HepG2 (cell line): ENCODE measurements around the gene PRKAR1A. TPM values are rescaled to one million over a fixed set of nuclear protein-coding genes. Genes with fewer than 3 reads are reported as not detected.

Experiments used
- ATAC-seq: fragments of 200-7000 bp; cut with Tn5 transposase; 3 replicates; pipeline ENCODE4 v1.9.1; 2020; ENCODE audit warnings: mild to moderate bottlenecking, moderate library complexity
- BruUV-seq: library from RNA; stranded (reverse); fragments of 400-500 nt; replicated peaks from 2 replicates; lab custom pipeline; 2021; lab: Mats Ljungman, UMichigan
- CTCF ChIA-PET: fragments of 300-600 bp; formaldehyde crosslinking; extraction: SDS; loops from one replicate; lab custom pipeline; 2021; ENCODE audit warnings: low total read pairs, inconsistent platforms, low intra/inter-chr PET ratio; lab: Yijun Ruan, JAX
- POLR2A ChIA-PET: fragments of 350-600 bp; sonication (Branson Sonifier 250); formaldehyde crosslinking; loops from one replicate; lab custom pipeline; 2020; ENCODE audit warnings: antibody characterized with exemption, inconsistent platforms; lab: Yijun Ruan, JAX
- DNase-seq: peaks from one replicate; pipeline ENCODE4 v3.0.0-alpha.2; 2015; ENCODE audit warnings: low spot score
- FAIRE-seq: peaks from 3 replicates; lab custom pipeline; 2011; peaks lifted over from hg19 to GRCh38; lab: Jason Lieb, UNC
- H2AFZ ChIP-seq: one replicate; pipeline ENCODE4 v1.6.1; 2011; ENCODE audit warnings: low read length, inconsistent platforms
- H3K27ac ChIP-seq: fragments of 300-600 bp; 3 replicates; pipeline ENCODE4 v1.8.0; 2011; ENCODE audit warnings: mixed run types, mild to moderate bottlenecking, mixed read lengths, low read length, inconsistent platforms; ENCODE audit not compliant: insufficient read depth; ENCODE audit errors: extremely low read length
- H3K27me3 ChIP-seq, 2 experiments: fragments of 200-600 bp in 1 of 2; 2 replicates in 1 of 2; 3 replicates in 1 of 2; pipeline versions ENCODE4 v1.6.0 to v1.8.0; 2011; ENCODE audit warnings: low read length in 2 of 2, mild to moderate bottlenecking in 2 of 2, moderate library complexity in 2 of 2, inconsistent platforms in 1 of 2; ENCODE audit not compliant: insufficient read depth in 2 of 2, control insufficient read depth in 1 of 2
- H3K36me3 ChIP-seq, 2 experiments: fragments of 200-600 bp in 1 of 2; replicated peaks in 1 of 2; 2 replicates in 1 of 2; 3 replicates in 1 of 2; pipeline versions ENCODE4 v1.5.1 to v1.8.0; 2011; ENCODE audit warnings: low read length in 2 of 2, inconsistent platforms in 1 of 2; ENCODE audit not compliant: insufficient read depth in 2 of 2, control insufficient read depth in 1 of 2
- H3K4me1 ChIP-seq: 2 replicates; pipeline ENCODE4 v1.5.1; 2012; ENCODE audit warnings: low read length, inconsistent platforms; ENCODE audit not compliant: insufficient read depth
- H3K4me2 ChIP-seq: 2 replicates; pipeline ENCODE4 v1.6.0; 2011; ENCODE audit warnings: low read depth, low read length, inconsistent platforms
- H3K4me3 ChIP-seq, 3 experiments: fragments of 200-600 bp in 1 of 3; sonication (generic), shearing (Covaris generic) in 1 of 3; replicated peaks in 1 of 3; 2 replicates each; pipeline ENCODE4 v1.5.1; 2011 to 2016; ENCODE audit warnings: low read length in 3 of 3, inconsistent platforms in 2 of 3, low read depth in 2 of 3, mild to moderate bottlenecking in 2 of 3, control low read depth in 1 of 3, mixed read lengths in 1 of 3; ENCODE audit not compliant: insufficient read depth in 1 of 3
- H3K79me2 ChIP-seq: one replicate; pipeline ENCODE4 v1.6.1; 2011; ENCODE audit warnings: low read length, inconsistent platforms; ENCODE audit not compliant: insufficient read depth
- H3K9ac ChIP-seq: 2 replicates; pipeline ENCODE4 v1.6.0; 2011; ENCODE audit warnings: mild to moderate bottlenecking, low read depth, low read length, inconsistent platforms; ENCODE audit not compliant: insufficient read depth
- H3K9me3 ChIP-seq: 2 replicates; pipeline ENCODE4 v1.5.1; 2012; ENCODE audit warnings: mild to moderate bottlenecking, low read length
- H4K20me1 ChIP-seq: 2 replicates; pipeline ENCODE4 v1.6.0; 2011; ENCODE audit warnings: inconsistent platforms, mild to moderate bottlenecking, low read length, moderate library complexity; ENCODE audit not compliant: insufficient read depth
- CENPT ChIP-seq: sonication (generic); formaldehyde crosslinking; IDR thresholded peaks from 2 replicates; pipeline ENCODE4 v1.8.0; 2022; ENCODE audit warnings: low read depth, mild to moderate bottlenecking, moderate library complexity, missing genetic modification reagents
- CHD4 ChIP-seq: fragments of 200-600 bp; sonication (generic); IDR thresholded peaks from 2 replicates; pipeline ENCODE4 v1.7.0; 2017; ENCODE audit warnings: mild to moderate bottlenecking, low read length, borderline replicate concordance
- ERF ChIP-seq: IDR thresholded peaks from 2 replicates; pipeline ENCODE4 v1.6.1; 2018; ENCODE audit warnings: missing biosample characterization, missing genetic modification reagents
- GFI1 ChIP-seq: sonication (generic); formaldehyde crosslinking; IDR thresholded peaks from 2 replicates; pipeline ENCODE4 v1.5.0; 2020; ENCODE audit warnings: missing genetic modification reagents, mild to moderate bottlenecking, borderline replicate concordance
- HMG20A ChIP-seq: IDR thresholded peaks from 2 replicates; pipeline ENCODE4 v1.6.1; 2016; ENCODE audit warnings: borderline replicate concordance
- HOXA3 ChIP-seq: sonication (generic); formaldehyde crosslinking; IDR thresholded peaks from 2 replicates; pipeline ENCODE4 v1.5.0; 2020; ENCODE audit warnings: missing genetic modification reagents
- PHF21A ChIP-seq: sonication (generic); formaldehyde crosslinking; IDR thresholded peaks from 2 replicates; pipeline ENCODE4 v1.5.0; 2020; ENCODE audit warnings: mild to moderate bottlenecking, missing genetic modification reagents
- SMARCE1 ChIP-seq: fragments of 450-650 bp; IDR thresholded peaks from 2 replicates; pipeline ENCODE4 v1.6.1; 2017; ENCODE audit warnings: borderline replicate concordance
- SMC3 ChIP-seq: IDR thresholded peaks from 2 replicates; pipeline ENCODE4 v1.6.1; 2011; ENCODE audit warnings: low read length, improper control_type of control experiment
- SNRNP70 ChIP-seq: fragments of 200-400 bp; formaldehyde crosslinking; IDR thresholded peaks from 2 replicates; pipeline ENCODE4 v1.6.1; 2017; ENCODE audit warnings: mild to moderate bottlenecking, low read depth, low read length, moderate library complexity
- ZBTB20 ChIP-seq: sonication (generic); formaldehyde crosslinking; IDR thresholded peaks from 2 replicates; pipeline ENCODE4 v1.8.1; 2023; ENCODE audit warnings: missing genetic modification reagents, low read depth, mild to moderate bottlenecking, borderline replicate concordance
- ZMYM3 ChIP-seq: sonication (generic); formaldehyde crosslinking; IDR thresholded peaks from 2 replicates; pipeline ENCODE4 v1.5.1; 2020; ENCODE audit warnings: mild to moderate bottlenecking, missing genetic modification reagents
- ZNF121 ChIP-seq: sonication (generic); formaldehyde crosslinking; IDR thresholded peaks from 2 replicates; pipeline ENCODE4 v1.5.0; 2020; ENCODE audit warnings: mild to moderate bottlenecking, missing genetic modification reagents
- ZNF343 ChIP-seq: sonication (generic); formaldehyde crosslinking; IDR thresholded peaks from 2 replicates; pipeline ENCODE4 v1.4.0; 2020; ENCODE audit warnings: mild to moderate bottlenecking, missing genetic modification reagents
- ZNF446 ChIP-seq: sonication (generic); formaldehyde crosslinking; IDR thresholded peaks from 2 replicates; pipeline ENCODE4 v1.5.0; 2020; ENCODE audit warnings: mild to moderate bottlenecking, missing genetic modification reagents
- ZNF605 ChIP-seq: sonication (generic); formaldehyde crosslinking; IDR thresholded peaks from 2 replicates; pipeline ENCODE4 v1.8.0; 2022; ENCODE audit warnings: mild to moderate bottlenecking, missing genetic modification reagents
- ZNF619 ChIP-seq: sonication (generic); formaldehyde crosslinking; IDR thresholded peaks from 2 replicates; pipeline ENCODE4 v1.4.0; 2020; ENCODE audit warnings: mild to moderate bottlenecking, missing genetic modification reagents
- WGBS: methylation state at CpG from one replicate; pipeline ENCODE4 v1.1.6; 2017; ENCODE audit warnings: low lambda C conversion rate; 5-methylcytosine and 5-hydroxymethylcytosine counted together
- in situ Hi-C: cut with HindIII; loops from 2 replicates; pipeline ENCODE4 v1.10.0; 2017; ENCODE audit warnings: low pct_unique_long_range_greater_than_20kb; ENCODE audit not compliant: extremely low pct_ligation_motif_present
- intact Hi-C: fragments of 100-400 bp; cut with micrococcal nuclease; formaldehyde crosslinking; loops from one replicate; pipeline ENCODE4 v1.10.0; 2022; ENCODE audit not compliant: unreplicated experiment
- polyA plus RNA-seq, 8 experiments: library from polyadenylated mRNA; depleted of rRNA in 3 of 8; stranded (reverse) in 7 of 8; unstranded in 1 of 8; fragments of >200 nt; fragmentation: Illumina TruSeq in 4 of 8; extraction: Trizol in 4 of 8; gene quantifications; 2 replicates each; pipeline versions ENCODE4 v1.2.1 to v1.2.3, GENCODE V29; 2011 to 2016; ENCODE audit warnings: low read depth in 4 of 8, missing spikeins in 1 of 8, mixed read lengths in 1 of 8; ENCODE audit not compliant: insufficient read depth in 1 of 8
- total RNA-seq, 5 experiments: library from RNA; depleted of rRNA; stranded (reverse); fragments of >200 nt; fragmentation: Illumina TruSeq; extraction: Trizol; gene quantifications; 2 replicates each; pipeline ENCODE4 v1.2.3, GENCODE V29; 2016; ENCODE audit warnings: low read depth in 1 of 5
- TF ChIP-seq, protein P1 (sequence below): sonication (generic); formaldehyde crosslinking; IDR thresholded peaks from 2 replicates; pipeline ENCODE4 v1.5.0; 2020; ENCODE audit warnings: mild to moderate bottlenecking, missing genetic modification reagents
- TF ChIP-seq, protein P2 (sequence below): sonication (generic); formaldehyde crosslinking; IDR thresholded peaks from 2 replicates; pipeline ENCODE4 v1.5.0; 2020; ENCODE audit warnings: mild to moderate bottlenecking, missing genetic modification reagents, moderate library complexity
- TF ChIP-seq, protein P3 (sequence below): sonication (generic); formaldehyde crosslinking; IDR thresholded peaks from 2 replicates; pipeline ENCODE4 v1.5.1; 2020; ENCODE audit warnings: missing genetic modification reagents, mild to moderate bottlenecking, borderline replicate concordance

Gene PRKAR1A
- total and polyA plus RNA-seq, 2 of the 13 experiments (the other 11 are each of a cell fraction or from before 2014, with no cell fraction given), result 265 to 266 TPM

DNA sequence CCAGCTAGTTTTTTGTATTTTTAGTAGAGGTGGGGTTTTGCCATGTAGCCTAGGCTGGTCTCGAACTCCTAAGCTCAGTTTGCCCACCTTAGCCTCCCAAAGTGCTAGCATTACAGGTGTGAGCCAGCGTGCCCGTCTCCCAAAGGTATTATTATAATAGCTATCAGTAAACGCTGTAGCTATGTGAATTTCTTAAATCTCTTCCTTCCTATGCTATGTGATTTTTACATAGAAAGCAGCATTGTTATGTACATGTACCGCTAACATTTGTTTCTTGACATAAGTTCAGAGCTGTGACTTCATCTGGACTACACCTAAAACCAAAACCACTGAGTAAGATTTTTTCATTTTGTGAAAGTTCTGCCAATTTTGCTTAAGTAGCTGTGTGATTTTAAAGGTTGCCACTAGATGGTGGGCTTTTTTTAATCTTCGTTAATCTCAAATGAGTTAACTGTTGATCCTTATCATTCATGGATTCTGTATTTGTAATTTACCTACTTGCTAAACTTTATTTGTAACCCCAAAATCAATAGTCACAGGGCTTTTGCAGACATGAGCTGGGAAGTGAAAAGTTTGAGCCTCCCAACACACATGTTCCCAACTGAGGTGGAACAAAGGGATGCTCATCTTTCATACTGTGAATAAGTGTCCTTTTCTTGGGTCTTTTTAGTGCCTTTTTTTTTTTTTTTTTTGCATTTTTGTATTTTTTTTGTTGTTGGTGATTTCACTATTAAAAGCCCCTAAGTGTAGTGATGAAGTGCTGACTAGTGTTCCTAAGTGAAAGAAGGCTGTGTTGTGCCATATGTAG is 21.9 kb downstream of the PRKAR1A start:
- Histone ChIP-seq H3K27me3 (no peaks in the 10 kb centered on the region), H2AFZ (no peak overlapping the region), H3K4me3 (no peak overlapping the region), H3K27ac (no peak overlapping the region), H3K9ac (no peak overlapping the region), H3K9me3 (no peaks in the 10 kb centered on the region), H3K4me1 (peaks cover 18% of the 10 kb centered on the region), H4K20me1 (no peaks in the 10 kb centered on the region), H3K4me2 (no peak overlapping the region), H3K36me3 (peaks cover 20 to 57% of the 10 kb centered on the region in 2 experiments), H3K79me2 (no peaks in the 10 kb centered on the region)
- BruUV-seq, result no TSS peak
- DNase-seq (no peak), FAIRE-seq (no peak), ATAC-seq (no peak)
- 95% methylated on average over 6 of the region's 6 CpGs for WGBS
- CTCF ChIA-PET, result interaction anchor here (1.0 to 1.4 kb wide), 2 partner anchors 66 to 226 kb away, joined by 4 to 6 read pairs; no protein-coding TSS in a partner anchor
- intact Hi-C loops (loop anchor here (1.0 to 5.0 kb wide), 4 partner anchors 67 to 713 kb away; partner anchors contain the start of gene FAM20A), in situ Hi-C loops (no loop called here)
- POLR2A ChIA-PET, result interaction anchor here (0.7 to 1.4 kb wide), 6 partner anchors 21 to 288 kb away, joined by 3 to 6 read pairs (median 3); partner anchors contain the start of gene PRKAR1A
- no peak for TF ChIP-seq ZNF605
- TF ChIP-seq ZNF343 (CRISPR knock-in tag), result no peak
- no peak for TF ChIP-seq ERF
- TF ChIP-seq ZBTB20 (CRISPR knock-in tag), result no peak
- no peak for TF ChIP-seq ZNF619 (CRISPR knock-in tag)
- TF ChIP-seq SMARCE1, result no peak
- no peak for TF ChIP-seq SMC3
- no peak for TF ChIP-seq ZNF446
- TF ChIP-seq, protein P1, sequence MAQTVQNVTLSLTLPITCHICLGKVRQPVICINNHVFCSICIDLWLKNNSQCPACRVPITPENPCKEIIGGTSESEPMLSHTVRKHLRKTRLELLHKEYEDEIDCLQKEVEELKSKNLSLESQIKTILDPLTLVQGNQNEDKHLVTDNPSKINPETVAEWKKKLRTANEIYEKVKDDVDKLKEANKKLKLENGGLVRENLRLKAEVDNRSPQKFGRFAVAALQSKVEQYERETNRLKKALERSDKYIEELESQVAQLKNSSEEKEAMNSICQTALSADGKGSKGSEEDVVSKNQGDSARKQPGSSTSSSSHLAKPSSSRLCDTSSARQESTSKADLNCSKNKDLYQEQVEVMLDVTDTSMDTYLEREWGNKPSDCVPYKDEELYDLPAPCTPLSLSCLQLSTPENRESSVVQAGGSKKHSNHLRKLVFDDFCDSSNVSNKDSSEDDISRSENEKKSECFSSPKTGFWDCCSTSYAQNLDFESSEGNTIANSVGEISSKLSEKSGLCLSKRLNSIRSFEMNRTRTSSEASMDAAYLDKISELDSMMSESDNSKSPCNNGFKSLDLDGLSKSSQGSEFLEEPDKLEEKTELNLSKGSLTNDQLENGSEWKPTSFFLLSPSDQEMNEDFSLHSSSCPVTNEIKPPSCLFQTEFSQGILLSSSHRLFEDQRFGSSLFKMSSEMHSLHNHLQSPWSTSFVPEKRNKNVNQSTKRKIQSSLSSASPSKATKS (CRISPR knock-in tag), result no peak
- TF ChIP-seq, protein P2, sequence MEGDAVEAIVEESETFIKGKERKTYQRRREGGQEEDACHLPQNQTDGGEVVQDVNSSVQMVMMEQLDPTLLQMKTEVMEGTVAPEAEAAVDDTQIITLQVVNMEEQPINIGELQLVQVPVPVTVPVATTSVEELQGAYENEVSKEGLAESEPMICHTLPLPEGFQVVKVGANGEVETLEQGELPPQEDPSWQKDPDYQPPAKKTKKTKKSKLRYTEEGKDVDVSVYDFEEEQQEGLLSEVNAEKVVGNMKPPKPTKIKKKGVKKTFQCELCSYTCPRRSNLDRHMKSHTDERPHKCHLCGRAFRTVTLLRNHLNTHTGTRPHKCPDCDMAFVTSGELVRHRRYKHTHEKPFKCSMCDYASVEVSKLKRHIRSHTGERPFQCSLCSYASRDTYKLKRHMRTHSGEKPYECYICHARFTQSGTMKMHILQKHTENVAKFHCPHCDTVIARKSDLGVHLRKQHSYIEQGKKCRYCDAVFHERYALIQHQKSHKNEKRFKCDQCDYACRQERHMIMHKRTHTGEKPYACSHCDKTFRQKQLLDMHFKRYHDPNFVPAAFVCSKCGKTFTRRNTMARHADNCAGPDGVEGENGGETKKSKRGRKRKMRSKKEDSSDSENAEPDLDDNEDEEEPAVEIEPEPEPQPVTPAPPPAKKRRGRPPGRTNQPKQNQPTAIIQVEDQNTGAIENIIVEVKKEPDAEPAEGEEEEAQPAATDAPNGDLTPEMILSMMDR (CRISPR knock-in tag), result 0 out of 2 replicates have a peak, but pooled peaks have one; percentile 34
- TF ChIP-seq, protein P3, sequence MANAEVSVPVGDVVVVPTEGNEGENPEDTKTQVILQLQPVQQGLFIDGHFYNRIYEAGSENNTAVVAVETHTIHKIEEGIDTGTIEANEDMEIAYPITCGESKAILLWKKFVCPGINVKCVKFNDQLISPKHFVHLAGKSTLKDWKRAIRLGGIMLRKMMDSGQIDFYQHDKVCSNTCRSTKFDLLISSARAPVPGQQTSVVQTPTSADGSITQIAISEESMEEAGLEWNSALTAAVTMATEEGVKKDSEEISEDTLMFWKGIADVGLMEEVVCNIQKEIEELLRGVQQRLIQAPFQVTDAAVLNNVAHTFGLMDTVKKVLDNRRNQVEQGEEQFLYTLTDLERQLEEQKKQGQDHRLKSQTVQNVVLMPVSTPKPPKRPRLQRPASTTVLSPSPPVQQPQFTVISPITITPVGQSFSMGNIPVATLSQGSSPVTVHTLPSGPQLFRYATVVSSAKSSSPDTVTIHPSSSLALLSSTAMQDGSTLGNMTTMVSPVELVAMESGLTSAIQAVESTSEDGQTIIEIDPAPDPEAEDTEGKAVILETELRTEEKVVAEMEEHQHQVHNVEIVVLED (CRISPR knock-in tag), result no peak
- TF ChIP-seq SNRNP70, result no peak
- no peak for TF ChIP-seq CENPT
- no peak for TF ChIP-seq HMG20A (CRISPR knock-in tag)
- no peak for TF ChIP-seq PHF21A (CRISPR knock-in tag)
- TF ChIP-seq HOXA3 (CRISPR knock-in tag), result no peak
- TF ChIP-seq GFI1 (CRISPR knock-in tag), result no peak
- TF ChIP-seq ZNF121, result no peak
- no peak for TF ChIP-seq ZMYM3 (CRISPR knock-in tag)
- no peak for TF ChIP-seq CHD4
